Stimulated activated CD4-positive, alpha-beta T cell treated with anti-CD3 and anti-CD28 coated beads, Interleukin-1b, Interleukin-23, amount 100 ng/mL, for 4 hours (primary cell): ENCODE data around the gene CAPRIN1.
"Not testable (repeated sequence)": the region's sequence is repeated elsewhere in the genome, so short reads cannot be mapped to it uniquely, and the experiment has no call there.

Experiments used
- DNase-seq, 2 donors: peaks; one replicate each; pipeline ENCODE4 v3.0.0-alpha.2; 2020; ENCODE audit warnings: low read depth in 2 of 2

The CAPRIN1 gene

DNA sequence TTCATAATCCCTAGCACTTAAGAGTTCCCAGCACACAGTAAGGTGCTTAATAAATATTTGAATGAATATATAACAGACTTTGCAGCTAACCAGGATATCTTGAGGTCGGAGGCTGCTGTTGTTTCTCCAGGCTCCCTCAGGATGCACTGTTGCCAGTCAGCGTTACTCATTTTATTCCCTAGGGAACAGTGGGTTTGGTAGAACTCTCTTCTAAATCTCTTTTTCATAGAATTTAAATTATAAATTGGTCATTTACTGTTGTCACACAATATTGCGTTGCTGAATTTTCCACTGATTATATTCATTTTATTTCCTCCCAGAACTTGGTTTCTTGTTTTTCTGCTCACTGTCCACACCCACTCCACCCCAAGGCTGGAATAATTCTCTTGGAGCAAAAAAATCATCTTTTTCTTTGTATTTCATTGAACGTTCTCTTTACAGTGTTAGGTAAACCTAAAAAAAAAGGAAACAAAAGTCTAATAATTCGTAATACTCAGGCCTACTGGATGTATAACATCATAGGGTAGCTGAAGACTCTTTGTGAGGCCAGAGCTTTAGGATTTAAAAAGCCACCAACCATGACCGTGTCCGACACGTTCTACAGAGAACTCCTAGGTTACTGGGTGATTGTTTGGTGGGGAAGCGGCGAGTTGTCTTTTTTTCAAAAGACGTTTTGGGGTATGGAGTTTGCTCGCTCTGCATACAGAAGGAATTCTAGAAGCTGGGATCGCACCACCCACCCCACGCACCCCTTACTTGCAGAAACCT is 766 bp upstream of the CAPRIN1 start:
- DNase-seq, result no peak

GRCh38 chr11:34052036-34052607 is 591 bp downstream of the CAPRIN1 start:
- peak; percentile 86 to 96 for DNase-seq

DNA sequence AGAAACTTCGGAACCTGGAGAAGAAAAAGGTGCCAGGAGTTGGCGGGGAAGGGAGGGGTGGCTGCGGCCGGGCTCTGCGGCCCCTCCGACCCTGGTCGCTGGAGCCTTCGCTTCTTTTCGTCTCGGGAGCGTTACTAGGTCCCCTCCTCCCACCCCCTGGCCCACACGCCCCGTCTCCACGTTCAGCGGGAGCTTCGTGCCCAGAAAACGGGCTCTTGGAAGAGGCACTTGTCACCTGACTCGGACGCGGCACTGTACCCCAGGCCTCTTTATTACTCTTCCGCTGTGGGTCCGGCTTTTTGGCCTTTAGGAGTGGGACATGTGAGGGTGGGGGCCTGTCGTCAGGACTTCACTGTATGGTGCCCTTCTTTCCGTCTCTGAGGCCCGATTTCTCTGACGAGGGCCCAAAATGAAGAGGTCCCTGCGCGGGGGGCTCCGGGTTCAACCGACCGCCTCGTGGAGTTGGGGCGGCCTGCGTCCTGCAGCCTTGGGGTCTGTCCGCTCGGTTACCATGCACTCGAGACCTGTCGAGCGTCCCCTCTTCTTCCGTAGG is 1.2 kb downstream of the CAPRIN1 start:
- peak; percentile 23 to 28 for DNase-seq

DNA sequence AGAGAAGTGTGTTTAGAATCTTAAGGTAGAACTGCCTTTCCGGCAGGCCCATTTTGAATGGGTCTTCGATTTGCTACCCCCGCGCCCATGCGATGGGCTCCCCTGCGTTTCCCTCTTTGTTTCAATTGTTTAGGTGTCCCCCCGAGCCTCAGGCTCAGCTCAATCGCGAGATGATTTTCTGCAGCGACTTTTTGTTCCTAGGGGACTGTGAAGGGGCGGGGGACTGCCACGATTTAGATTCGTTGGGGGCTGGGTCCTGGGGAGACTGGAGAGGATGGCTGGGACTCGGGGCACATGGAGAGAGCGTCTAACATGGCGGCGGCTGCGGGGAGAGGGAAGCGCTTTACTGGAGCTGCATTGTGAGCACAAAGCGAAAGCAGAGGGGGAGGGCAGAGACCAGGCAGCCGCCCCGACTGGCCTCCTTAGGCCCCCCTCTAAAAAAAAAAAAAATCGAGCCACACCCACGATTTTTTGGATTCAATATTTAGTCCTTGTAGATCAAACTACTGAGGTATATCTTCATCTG is 1.7 kb downstream of the CAPRIN1 start:
- DNase-seq, result peak; percentile 68 to 69

- not testable (repeated sequence) for DNase-seq
These were observed 2.8 kb downstream of the CAPRIN1 start for GRCh38 chr11:34054351-34054750.

GRCh38 chr11:34055218-34056000 is 3.9 kb downstream of the CAPRIN1 start:
- DNase-seq, result no peak

GRCh38 chr11:34056672-34057071 is 5.1 kb downstream of the CAPRIN1 start:
- no peak for DNase-seq

GRCh38 chr11:34063061-34063795 is 11.7 kb downstream of the CAPRIN1 start:
- DNase-seq, result no peak

GRCh38 chr11:34064291-34064690 is 12.8 kb downstream of the CAPRIN1 start:
- DNase-seq, result no peak

- DNase-seq, result no peak
These were observed 14.1 kb downstream of the CAPRIN1 start for GRCh38 chr11:34065505-34066203.

DNA sequence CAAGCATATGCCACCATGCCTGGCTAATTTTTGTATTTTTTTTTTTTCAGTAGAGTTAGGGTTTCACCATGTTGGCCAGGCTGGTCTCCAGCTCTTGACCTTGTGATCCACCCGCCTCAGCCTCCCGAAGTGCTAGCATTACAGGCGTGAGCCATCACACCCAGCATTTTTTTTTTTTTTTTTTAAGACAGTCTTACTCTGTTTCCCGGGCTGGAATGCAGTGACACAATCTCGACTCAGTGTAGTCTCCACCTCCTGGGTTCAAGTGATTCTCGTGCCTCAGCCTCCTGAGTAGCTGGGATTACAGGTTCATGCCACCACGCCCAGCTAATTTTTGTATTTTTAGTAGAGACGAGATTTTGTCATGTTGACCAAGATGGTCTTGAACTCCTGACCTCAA is 15.2 kb downstream of the CAPRIN1 start:
- DNase-seq, result not testable (repeated sequence)

- DNase-seq, result no peak
These were observed 16.0 kb downstream of the CAPRIN1 start for GRCh38 chr11:34067383-34068065.

- DNase-seq, result no peak
These were observed 16.6 kb downstream of the CAPRIN1 start for GRCh38 chr11:34068111-34068510.

DNA sequence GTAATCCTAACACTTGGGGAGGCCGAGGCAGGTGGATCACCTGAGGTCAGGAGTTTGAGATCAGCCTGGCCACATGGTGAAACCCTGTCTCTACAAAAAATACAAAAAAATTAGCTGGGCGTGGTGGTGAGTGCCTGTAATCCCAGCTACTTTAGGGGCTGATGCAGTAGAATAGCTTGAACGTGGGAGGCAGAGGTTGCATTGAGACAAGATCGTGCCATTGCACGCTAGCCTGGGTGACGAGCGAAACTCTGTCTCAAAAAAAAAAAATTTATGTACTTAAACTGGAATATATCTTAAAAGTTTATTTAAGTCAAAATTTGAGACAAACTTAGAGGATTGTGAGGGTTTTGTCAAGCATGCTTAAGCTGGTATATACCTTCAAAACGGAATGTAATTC is 19.8 kb downstream of the CAPRIN1 start:
- not testable (repeated sequence) for DNase-seq

GRCh38 chr11:34072041-34072440 is 20.5 kb downstream of the CAPRIN1 start:
- DNase-seq, result no peak

- DNase-seq, result no peak
These were observed 21.3 kb downstream of the CAPRIN1 start for GRCh38 chr11:34072832-34073231.

DNA sequence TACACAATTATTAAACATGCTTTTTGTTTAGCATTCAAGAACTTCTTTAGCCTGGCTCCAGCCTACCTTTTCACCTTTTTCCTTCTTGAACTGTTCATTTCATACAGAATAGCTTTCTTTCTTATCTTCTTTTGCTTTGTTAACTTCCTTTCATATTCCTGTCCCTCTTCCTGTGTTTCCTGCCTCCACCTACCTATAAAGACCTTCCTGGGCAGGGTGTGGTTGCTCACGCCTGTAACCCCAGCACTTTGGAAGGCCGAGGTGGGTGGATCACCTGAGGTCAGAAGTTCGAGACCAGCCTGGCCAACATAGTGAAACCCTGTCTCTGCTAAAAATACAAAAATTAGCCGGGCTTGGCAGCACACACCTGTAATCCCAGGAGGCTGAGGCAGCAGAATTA is 22.9 kb downstream of the CAPRIN1 start:
- no peak for DNase-seq

DNA sequence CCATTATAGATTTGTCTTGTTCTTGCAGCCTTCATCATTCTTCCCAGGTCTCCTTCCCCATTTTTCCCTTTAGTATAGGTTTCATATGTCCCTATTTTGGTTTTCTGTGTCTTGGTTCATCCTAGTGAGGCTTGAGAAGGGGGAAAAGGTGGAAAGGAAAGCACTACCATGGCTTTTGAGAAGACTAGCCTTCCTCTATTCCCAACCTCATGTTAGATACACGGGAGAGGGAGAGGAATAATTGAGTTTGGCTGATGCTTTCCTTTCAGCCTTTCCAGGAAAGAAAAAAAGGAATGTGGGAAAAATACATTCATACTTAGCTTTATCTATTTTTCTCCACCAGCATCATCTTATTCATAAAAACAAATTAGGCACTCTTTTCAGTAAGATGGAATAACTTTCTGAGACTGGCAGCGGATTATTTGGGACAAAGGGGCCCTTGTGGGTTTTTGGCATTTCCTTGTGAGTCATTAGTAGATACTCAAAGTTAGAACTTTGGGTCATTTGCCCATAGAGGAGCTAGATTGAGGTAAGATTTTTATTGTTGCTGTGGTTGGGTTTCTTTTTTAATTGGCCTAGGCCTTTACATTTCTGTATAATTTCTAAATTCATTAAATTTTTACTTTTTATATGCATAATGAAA is 23.8 kb downstream of the CAPRIN1 start:
- DNase-seq, result no peak

- no peak for DNase-seq
These were observed 29.1 kb downstream of the CAPRIN1 start for GRCh38 chr11:34080609-34081008.

DNA sequence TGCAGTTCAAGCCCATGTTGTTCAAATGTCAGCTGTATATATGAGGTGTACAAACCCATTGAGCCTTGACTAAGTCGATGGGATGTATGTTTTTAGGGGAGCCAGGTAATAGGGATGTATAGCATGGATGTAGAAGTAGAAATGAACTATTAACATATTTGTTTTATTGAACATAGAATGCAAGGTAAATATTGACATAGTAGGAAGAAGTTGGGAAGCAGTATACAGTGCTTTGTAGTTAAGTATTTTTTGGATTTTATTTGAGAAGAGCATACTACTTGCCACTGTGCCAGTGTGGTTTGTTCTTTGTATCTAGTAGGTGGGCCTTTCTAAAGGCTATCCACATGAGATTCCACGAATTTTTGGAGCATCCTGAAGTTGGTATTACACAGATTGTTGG is 33.1 kb downstream of the CAPRIN1 start:
- DNase-seq, result no peak
